Upper lobe of left lung (tissue), 6 donors: ENCODE data around the gene INPP4B. TPM values are rescaled to one million over a fixed set of nuclear protein-coding genes. Genes with fewer than 3 reads are reported as not detected.

Source experiments
- ATAC-seq, 2 donors: fragments of 200-7000 bp; cut with Tn5 transposase; one replicate each; pipeline ENCODE4 v1.9.1; 2022; ENCODE audit warnings: mild to moderate bottlenecking in 2 of 2, moderate library complexity in 2 of 2; ENCODE audit not compliant: low FRiP score in 2 of 2
- DNase-seq, 2 donors: peaks; one replicate each; pipeline ENCODE4 v3.0.0-alpha.2; 2019 to 2020
- H3K27ac ChIP-seq, 4 donors: fragments of 200-600 bp; sonication (generic); one replicate each; pipeline ENCODE4 v1.5.1; 2016 to 2019
- H3K27me3 ChIP-seq, 4 donors: fragments of 200-600 bp; sonication (generic); one replicate each; pipeline ENCODE4 v1.5.1; 2017 to 2019
- H3K36me3 ChIP-seq, 4 donors: fragments of 200-600 bp; sonication (generic); one replicate each; pipeline ENCODE4 v1.5.1; 2016 to 2019
- H3K4me1 ChIP-seq, 4 donors: fragments of 200-600 bp; sonication (generic); one replicate each; pipeline ENCODE4 v1.5.1; 2018 to 2019
- H3K4me3 ChIP-seq, 4 donors: fragments of 200-600 bp; sonication (generic); one replicate each; pipeline ENCODE4 v1.5.1; 2017 to 2019; ENCODE audit warnings: mild to moderate bottlenecking in 2 of 4, moderate library complexity in 1 of 4
- H3K9me3 ChIP-seq, 4 donors: fragments of 200-600 bp; sonication (generic); one replicate each; pipeline ENCODE4 v1.5.1; 2018 to 2019
- CTCF ChIP-seq, 6 experiments: fragments of 450-650 bp in 4 of 6; fragments of 200-600 bp in 2 of 6; sonication (generic) in 2 of 6; IDR thresholded peaks; one replicate each; pipeline ENCODE4 v1.5.1; 2016 to 2019; ENCODE audit warnings: antibody characterized with exemption in 6 of 6
- EP300 ChIP-seq, 4 donors: sonication (generic); formaldehyde crosslinking; IDR thresholded peaks; one replicate each; pipeline ENCODE4 v1.5.1; 2017; ENCODE audit warnings: antibody characterized with exemption in 4 of 4, control low read depth in 2 of 4
- POLR2A ChIP-seq, 4 donors: fragments of 450-650 bp; IDR thresholded peaks; one replicate each; pipeline ENCODE4 v1.5.1; 2016 to 2017; ENCODE audit warnings: antibody characterized with exemption in 4 of 4, mild to moderate bottlenecking in 2 of 4
- POLR2AphosphoS5 ChIP-seq, 2 donors: sonication (generic); formaldehyde crosslinking; IDR thresholded peaks; one replicate each; pipeline ENCODE4 v1.5.1; 2017; ENCODE audit warnings: antibody characterized with exemption in 2 of 2
- WGBS, 2 donors: methylation state at CpG; one replicate each; pipeline ENCODE4 v1.1.5; 2017 to 2018; 5-methylcytosine and 5-hydroxymethylcytosine counted together
- total RNA-seq, 6 donors: library from RNA; depleted of rRNA in 4 of 6; stranded (reverse); fragments of >200 nt in 4 of 6; gene quantifications; one replicate each; pipeline versions ENCODE4 v1.1.0 to v1.2.1, GENCODE V29; 2016 to 2021
- donor health status: DM: no; HTN: no; CAD: no; lungs with moderate emphysema.
- donor health status: DM: no; HTN: yes; CAD: no; lungs with severe emphysema.

The INPP4B gene
- total RNA-seq, 6 donors from 2014 or later = 4.7 to 31.4 (median 10.4) TPM

GRCh38 chr4:142475663-142476062 is 370.4 kb downstream of the INPP4B start:
- 78 to 84% methylated on average over 2 of the region's 2 CpGs for WGBS, 2 donors
- no peak for ATAC-seq
- no peaks in the 10 kb centered on the region for H3K36me3 ChIP-seq

GRCh38 chr4:142474398-142475087 is 371.6 kb downstream of the INPP4B start:
- no peaks in the 10 kb centered on the region for H3K36me3 ChIP-seq
- H3K4me1 ChIP-seq = no peaks in the 10 kb centered on the region
- no peak overlapping the region for H3K4me3 ChIP-seq
- no peaks in the 10 kb centered on the region for H3K9me3 ChIP-seq
- no peak overlapping the region for H3K27ac ChIP-seq
- DNase-seq (no peak), ATAC-seq (peak in 1 of 2 donors; percentile 34)
- WGBS, 2 donors = 82 to 88% methylated on average over 3 to 4 of the region's 4 CpGs
- H3K27me3 ChIP-seq = no peaks in the 10 kb centered on the region
- no peak for TF ChIP-seq POLR2AphosphoS5 (IDR thresholded peaks at IDR 0.05)
- TF ChIP-seq POLR2A (IDR thresholded peaks at IDR 0.05) = no peak
- TF ChIP-seq CTCF (IDR thresholded peaks at IDR 0.05) = no peak
- TF ChIP-seq EP300 (IDR thresholded peaks at IDR 0.05) = no peak

More at GRCh38 chr4:142475663-142476062, 370.4 kb downstream of the INPP4B start:
- H3K27ac ChIP-seq = no peak overlapping the region
- no peak for DNase-seq
- no peak for TF ChIP-seq CTCF (IDR thresholded peaks at IDR 0.05)
- TF ChIP-seq POLR2AphosphoS5 (IDR thresholded peaks at IDR 0.05) = no peak
- TF ChIP-seq EP300 (IDR thresholded peaks at IDR 0.05) = no peak
- TF ChIP-seq POLR2A (IDR thresholded peaks at IDR 0.05) = no peak
- H3K4me3 ChIP-seq = no peak overlapping the region
- H3K9me3 ChIP-seq = no peaks in the 10 kb centered on the region
- no peaks in the 10 kb centered on the region for H3K27me3 ChIP-seq
- H3K4me1 ChIP-seq = no peaks in the 10 kb centered on the region

DNA sequence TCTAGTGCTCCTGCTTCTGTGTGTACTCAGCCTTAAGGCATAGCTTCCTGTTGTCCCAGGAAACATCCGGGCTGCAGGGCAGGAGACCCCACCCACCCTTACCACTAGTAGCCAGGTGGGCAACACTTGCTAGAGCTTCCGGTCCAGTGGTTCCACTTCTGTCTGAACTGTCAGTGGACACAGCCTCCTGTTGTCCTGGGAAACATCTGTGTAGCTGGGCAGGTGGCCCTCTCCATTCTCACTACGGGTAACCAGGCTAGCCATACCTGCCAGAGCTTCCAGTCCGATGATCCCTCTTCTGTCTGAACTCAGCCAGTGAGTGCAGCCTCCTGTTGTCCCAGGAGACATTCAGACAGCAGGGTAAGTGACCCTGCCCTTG is 372.2 kb downstream of the INPP4B start:
- Histone ChIP-seq H3K36me3 (no peaks in the 10 kb centered on the region), H3K27ac (no peak overlapping the region), H3K4me3 (no peak overlapping the region), H3K27me3 (no peaks in the 10 kb centered on the region), H3K9me3 (no peaks in the 10 kb centered on the region), H3K4me1 (no peaks in the 10 kb centered on the region)
- DNase-seq (no peak), ATAC-seq (peak in 1 of 2 donors; percentile 22)
- TF ChIP-seq EP300 (IDR thresholded peaks at IDR 0.05) (no peak), POLR2A (IDR thresholded peaks at IDR 0.05) (no peak), POLR2AphosphoS5 (IDR thresholded peaks at IDR 0.05) (no peak), CTCF (IDR thresholded peaks at IDR 0.05) (no peak)
- 79 to 93% methylated on average over 3 to 4 of the region's 4 CpGs for WGBS, 2 donors

DNA sequence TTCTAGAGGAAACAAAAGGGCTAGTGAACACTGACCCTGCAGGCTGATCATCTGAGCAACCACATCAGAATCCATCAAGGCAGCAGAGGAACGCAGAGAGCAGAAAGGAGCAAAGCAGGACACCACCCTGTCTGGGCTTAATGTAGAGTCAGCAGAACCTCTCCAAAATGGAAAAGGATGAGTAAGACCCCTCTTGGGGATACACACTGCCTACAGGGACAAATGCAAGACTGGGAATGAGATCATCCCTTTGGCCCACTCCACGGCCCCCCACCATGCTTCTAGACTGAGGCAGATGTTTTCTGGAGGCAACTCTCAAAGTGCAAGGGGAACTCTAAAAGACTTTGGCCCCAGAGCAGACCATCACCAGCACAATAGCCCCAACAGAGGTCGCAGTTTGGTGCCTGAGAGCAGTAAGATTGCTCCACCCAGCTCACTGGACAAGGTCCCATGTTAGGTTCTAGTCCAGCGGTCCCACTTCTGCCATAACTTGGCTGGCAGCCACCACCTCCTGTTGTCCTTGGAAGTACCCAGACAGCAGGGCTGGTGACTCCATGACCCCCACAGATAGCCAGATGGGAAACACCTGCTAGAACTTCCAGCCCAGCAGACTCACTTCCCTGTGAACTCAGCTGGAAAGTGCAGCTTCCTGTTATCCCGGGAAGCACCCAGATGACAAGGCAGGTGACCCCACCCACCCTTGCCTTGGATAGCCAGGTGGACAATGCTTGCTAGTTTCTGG is 372.7 kb downstream of the INPP4B start:
- H3K4me3 ChIP-seq = no peak overlapping the region
- no peak for DNase-seq
- TF ChIP-seq POLR2A (IDR thresholded peaks at IDR 0.05) (no peak), EP300 (IDR thresholded peaks at IDR 0.05) (no peak), POLR2AphosphoS5 (IDR thresholded peaks at IDR 0.05) (no peak), CTCF (IDR thresholded peaks at IDR 0.05) (no peak)
- H3K4me1 ChIP-seq = no peaks in the 10 kb centered on the region
- no peaks in the 10 kb centered on the region for H3K36me3 ChIP-seq
- no peak overlapping the region for H3K27ac ChIP-seq
- no peaks in the 10 kb centered on the region for H3K27me3 ChIP-seq
- WGBS, 2 donors = 73 to 76% methylated on average over 5 of the region's 5 CpGs
- peak in 1 of 2 donors; percentile 26 for ATAC-seq
- H3K9me3 ChIP-seq = no peaks in the 10 kb centered on the region
